Measurements from ENCODE around the gene HLA-G.

DNA sequence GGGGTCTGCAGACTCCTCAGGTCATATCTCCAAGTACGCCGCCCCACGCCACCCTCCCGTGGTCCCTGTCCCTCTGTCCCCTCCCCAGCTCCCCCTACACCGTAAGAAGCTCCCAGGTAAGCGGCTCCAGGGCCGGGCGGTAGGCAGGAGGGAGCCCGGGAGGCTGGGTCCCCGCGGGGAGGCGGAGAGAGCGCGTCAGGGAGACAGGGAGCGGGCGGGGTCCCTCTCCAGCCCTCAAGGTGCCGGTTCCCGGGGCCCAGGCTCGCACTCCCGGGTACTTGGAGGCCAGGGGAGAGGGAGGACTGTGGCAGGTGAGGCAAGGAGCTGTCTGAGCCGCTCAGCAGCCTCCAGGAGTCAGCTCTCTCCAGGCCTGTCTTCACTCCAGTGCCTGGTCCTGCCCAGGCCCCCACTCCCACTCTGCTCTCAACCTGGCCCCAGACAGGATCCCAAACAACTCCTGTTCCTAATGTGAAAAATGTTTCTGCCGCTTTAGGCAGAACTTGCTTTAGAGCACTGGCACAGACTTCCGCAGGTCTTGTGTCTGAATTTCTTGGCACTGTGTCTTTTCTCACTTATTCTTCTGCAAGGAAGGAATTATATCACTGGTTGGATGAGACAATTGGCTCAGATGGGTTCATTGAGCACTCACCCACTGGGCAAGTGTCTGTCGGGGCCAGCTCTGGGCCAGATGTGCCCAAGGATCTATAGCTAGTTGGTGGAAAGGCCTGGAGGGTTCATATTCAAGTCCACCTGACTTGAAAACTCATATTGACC lies 36.6 kb downstream of the HLA-G start:
- TF ChIP-seq, protein P1, sequence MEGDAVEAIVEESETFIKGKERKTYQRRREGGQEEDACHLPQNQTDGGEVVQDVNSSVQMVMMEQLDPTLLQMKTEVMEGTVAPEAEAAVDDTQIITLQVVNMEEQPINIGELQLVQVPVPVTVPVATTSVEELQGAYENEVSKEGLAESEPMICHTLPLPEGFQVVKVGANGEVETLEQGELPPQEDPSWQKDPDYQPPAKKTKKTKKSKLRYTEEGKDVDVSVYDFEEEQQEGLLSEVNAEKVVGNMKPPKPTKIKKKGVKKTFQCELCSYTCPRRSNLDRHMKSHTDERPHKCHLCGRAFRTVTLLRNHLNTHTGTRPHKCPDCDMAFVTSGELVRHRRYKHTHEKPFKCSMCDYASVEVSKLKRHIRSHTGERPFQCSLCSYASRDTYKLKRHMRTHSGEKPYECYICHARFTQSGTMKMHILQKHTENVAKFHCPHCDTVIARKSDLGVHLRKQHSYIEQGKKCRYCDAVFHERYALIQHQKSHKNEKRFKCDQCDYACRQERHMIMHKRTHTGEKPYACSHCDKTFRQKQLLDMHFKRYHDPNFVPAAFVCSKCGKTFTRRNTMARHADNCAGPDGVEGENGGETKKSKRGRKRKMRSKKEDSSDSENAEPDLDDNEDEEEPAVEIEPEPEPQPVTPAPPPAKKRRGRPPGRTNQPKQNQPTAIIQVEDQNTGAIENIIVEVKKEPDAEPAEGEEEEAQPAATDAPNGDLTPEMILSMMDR (conservative IDR thresholded peaks at IDR 0.05; ENCODE audit: low read length), result no peak
- no peak for TF ChIP-seq EZH2phosphoT487 (IDR thresholded peaks at IDR 0.05; ENCODE audit: borderline replicate concordance)

All from Loucy (cell line).